ENCODE results near the gene MAST1.
"Not testable (repeated sequence)": the region's sequence is repeated elsewhere in the genome, so short reads cannot be mapped to it uniquely, and the experiment has no call there.

MAST1 gene

DNA sequence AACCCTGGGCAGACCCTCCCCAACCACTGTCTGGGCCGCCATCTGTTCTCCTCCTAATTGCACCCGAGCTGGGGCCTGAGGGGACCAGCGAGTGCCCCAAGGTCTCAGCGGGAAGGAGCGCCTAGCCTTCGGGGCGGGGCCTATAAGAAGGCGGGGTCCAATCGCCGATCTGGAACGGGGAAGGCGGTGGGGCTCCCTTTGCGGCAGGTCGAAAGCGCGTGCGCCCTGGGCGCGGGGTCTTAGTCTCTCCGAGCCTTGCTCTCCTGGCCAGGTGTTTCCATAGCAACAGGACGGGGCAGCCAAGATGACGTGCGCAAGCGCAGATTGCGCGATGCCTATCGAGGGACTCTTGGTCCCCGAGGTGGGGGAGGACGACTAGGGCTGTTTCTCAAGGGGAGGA lies 2.8 kb downstream of the MAST1 start:
- DNase-seq, result peak; percentile 58

- DNase-seq, result no peak
These were observed 4.2 kb downstream of the MAST1 start for GRCh38 chr19:12842511-12842910.

GRCh38 chr19:12843328-12843727 lies 5.0 kb downstream of the MAST1 start:
- no peak for DNase-seq

- no peak for DNase-seq
These were observed 5.9 kb downstream of the MAST1 start for GRCh38 chr19:12843999-12844732.

- DNase-seq, result not testable (repeated sequence)
These were observed 8.3 kb downstream of the MAST1 start for GRCh38 chr19:12846613-12847012.

DNA sequence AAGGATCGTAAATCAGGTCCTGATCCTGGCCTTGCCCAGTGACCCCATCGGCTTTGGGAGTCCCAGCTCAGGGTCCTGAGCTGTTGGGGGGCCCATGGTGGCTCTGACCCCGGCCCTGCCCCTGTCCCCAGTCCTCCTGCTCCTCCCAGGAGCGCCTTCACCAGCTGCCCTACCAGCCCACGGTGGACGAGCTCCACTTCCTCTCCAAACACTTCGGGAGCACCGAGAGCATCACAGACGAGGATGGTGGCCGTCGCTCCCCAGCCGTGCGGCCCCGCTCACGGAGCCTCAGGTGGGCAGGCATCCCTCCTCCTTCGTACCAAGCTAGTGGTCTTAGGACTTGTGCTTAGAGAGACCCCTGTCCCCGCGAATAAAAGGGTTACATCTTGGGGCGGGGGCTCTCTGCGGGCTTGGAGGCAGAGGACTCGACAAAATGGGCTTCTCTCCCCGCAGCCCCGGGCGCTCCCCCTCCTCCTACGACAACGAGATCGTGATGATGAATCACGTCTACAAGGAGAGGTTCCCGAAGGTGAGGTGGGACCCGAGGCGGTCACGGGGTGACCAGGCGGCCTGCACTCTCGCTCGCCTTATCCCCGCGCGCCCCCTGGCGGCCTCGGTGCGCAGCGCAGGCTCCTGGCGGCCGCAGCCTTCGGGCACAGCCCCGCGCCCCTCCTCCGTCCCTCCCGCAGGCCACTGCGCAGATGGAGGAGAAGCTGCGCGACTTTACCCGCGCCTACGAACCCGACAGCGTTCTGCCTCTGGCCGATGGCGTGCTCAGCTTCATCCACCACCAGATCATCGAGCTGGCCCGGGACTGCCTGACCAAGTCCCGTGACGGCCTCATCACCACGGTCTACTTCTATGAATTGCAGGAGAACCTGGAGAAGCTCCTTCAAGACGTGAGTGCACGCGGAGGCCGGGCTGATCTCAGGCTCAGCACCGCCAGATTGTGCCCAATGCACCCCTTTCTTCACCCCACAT lies 9.1 kb downstream of the MAST1 start:
- DNase-seq, result peak; percentile 59

- DNase-seq, result no peak
These were observed 18.3 kb downstream of the MAST1 start for GRCh38 chr19:12856653-12857052.

GRCh38 chr19:12858041-12858928 lies 20.0 kb downstream of the MAST1 start:
- no peak for DNase-seq

DNA sequence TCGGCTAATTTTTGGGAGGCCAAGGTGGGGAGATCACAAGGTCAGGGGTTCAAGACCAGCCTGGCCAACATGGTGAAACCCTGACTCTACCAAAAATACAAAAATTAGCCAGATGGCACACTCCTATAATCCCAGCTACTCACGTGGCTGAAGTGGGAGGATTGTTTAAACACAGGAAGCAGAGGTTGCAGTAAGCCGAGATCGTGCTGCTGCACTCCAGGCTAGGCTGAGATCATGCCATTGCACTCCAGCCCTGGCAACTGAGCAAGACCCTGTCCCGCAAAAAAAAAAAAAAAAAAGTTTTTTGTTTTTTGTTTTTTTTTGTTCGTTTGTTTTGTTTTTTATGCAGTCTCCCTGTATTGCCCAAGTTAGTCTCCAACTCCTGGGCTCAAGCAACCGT lies 21.2 kb downstream of the MAST1 start:
- DNase-seq, result no peak

DNA sequence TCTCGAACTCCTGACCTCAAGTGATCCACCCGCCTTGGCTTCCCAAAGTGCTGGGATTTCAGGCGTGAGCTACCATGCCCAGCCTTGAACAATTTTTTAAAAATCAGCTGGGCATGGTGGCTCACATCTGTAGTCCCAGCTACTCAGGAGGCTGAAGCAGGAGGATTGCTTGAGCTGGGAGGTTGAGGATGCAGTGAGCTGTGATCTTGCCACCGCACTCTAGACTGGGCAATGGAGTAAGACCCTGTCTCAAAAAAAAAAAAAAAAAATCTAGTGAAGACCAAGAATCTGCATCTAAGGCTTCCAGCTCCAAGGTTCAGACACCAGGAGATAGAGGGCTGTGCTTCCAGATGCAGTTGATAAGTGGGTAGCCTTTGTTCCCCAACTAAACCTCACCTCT lies 25.8 kb downstream of the MAST1 start:
- no peak for DNase-seq

DNA sequence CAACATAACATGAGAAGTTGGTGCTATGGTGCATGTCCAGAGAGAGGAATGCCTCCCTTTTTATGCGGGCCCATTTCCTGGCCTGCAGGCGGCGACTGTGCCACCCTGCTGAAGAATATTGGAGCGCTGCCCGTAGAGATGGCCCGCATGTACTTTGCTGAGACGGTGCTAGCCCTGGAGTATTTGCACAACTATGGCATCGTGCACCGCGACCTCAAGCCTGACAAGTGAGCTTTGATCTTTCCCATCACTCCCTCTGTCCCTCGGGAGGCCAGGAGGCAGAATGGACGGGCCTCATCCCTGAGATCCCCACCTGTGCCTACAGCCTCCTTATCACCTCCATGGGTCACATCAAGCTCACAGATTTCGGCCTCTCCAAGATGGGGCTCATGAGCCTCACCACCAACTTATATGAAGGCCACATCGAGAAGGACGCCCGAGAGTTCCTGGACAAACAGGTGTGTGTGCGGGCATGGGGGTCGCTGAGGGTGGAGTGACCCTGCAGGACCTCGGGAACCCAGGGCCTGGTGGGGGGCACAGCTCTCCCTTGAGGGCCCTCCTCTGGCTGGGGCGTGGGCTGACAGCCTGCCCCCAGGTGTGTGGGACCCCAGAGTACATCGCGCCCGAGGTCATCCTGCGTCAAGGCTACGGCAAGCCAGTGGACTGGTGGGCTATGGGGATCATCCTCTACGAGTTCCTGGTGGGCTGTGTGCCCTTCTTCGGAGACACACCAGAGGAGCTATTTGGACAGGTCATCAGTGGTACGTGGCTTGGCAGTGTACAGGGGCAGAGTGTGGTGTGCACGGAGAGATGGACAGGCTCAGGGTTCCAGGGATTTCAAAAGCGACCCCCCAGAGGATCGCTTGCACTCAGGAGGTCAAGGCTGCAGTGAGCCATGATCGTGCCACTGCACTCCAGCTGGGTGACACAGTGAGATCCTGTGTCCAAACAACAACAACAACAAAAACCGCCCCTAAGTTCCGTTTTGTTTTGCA lies 26.7 kb downstream of the MAST1 start:
- DNase-seq, result no peak

DNA sequence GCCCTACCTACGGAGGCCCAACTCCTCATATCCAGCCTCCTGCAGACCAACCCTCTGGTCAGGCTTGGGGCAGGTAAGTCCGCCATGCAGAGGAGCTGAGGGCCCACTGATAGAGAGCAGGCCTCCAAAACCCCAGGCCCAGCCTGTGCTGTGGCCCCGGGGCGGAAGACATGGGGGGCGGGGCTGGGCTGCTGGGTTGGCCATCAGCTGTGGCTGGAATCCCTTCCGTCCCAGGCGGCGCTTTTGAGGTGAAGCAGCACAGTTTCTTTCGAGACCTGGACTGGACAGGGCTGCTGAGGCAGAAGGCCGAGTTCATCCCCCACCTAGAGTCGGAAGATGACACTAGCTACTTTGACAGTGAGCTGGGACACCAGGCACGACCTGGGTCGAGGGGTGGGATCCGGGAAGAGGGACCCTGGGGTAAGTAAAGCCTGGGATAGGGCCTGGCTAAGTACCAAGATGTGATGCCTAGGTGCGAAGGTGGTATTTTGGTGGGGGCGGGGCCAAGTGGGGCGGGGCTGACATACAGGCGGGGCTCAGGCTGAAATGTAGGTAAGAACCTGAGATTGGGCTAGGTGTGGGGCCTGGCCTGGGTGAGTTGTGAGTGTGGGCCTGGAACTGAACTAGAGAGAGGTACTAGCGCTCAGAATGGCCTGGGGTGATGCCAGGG lies 27.6 kb downstream of the MAST1 start:
- DNase-seq, result no peak

- no peak for DNase-seq
These were observed 28.3 kb downstream of the MAST1 start for GRCh38 chr19:12866416-12867119.

- no peak for DNase-seq
These were observed 29.1 kb downstream of the MAST1 start for GRCh38 chr19:12867120-12868099.

DNA sequence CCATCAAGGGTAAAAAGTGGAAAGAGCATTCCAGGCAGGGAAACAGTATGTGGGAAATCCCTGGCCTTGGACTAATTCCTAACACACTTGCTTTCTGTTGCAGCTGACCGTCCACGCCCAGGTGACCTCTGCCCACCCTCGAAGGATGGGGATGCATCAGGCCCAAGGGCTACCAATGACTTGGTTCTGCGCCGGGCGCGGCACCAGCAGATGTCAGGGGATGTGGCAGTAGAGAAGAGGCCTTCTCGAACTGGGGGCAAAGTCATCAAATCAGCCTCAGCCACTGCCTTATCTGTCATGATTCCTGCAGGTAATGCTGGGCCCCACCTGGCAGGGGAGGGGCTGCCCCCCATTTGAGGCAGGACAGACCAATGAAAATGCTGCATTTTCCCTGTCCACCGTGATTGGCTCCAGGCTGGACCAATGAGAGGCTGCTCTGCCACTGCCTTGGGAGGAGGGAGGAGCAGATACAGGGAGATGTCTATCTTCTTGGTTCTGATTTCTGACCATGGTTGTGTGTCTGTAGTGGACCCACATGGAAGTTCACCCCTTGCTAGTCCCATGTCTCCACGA lies 30.3 kb downstream of the MAST1 start:
- no peak for DNase-seq

GRCh38 chr19:12871681-12872080 lies 33.4 kb downstream of the MAST1 start:
- DNase-seq, result no peak

- DNase-seq, result no peak
These were observed 33.9 kb downstream of the MAST1 start for GRCh38 chr19:12872255-12872654.
